Measurements from ENCODE around the gene PTPRU.

DNA sequence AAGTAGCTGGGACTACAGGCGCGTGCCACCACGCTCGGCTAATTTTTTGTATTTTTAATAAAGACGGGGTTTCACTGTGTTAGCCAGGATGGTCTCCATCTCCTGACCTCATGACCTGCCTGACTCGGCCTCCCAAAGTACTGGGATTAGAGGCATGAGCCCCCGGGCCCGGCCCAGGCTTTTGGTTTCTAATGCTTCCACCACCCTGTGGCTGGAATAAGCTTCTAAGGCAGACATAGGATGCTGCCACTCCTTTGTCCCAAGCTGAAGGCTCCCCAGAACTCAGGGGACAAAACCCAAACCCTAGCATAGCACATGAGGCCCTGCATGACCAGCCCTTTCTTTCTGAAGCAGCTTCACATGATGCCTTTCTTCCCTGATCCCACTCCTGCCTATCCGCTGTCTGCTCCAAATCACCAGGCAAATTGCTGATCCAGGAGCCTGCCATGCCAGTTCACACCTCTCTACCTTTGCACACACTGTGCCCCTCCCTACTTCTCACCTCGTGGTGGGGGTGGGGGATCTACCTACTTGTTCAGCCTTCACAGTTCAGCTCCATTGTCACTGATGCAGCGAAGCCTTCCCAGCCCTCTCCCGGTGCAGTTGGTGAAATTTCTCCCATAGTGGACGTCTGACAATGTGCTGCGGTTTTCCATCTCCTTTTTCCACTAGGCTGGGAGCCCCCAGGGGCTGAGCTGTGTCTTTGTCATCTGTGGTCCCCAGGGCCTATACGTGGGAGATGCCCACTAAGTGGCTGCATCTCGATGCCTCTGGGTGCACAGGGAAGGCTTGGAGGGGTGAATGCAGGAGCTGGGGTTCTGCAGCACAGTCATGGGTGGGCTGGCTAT is 6.9 kb downstream of the PTPRU start:
- TF ChIP-seq, protein P1, sequence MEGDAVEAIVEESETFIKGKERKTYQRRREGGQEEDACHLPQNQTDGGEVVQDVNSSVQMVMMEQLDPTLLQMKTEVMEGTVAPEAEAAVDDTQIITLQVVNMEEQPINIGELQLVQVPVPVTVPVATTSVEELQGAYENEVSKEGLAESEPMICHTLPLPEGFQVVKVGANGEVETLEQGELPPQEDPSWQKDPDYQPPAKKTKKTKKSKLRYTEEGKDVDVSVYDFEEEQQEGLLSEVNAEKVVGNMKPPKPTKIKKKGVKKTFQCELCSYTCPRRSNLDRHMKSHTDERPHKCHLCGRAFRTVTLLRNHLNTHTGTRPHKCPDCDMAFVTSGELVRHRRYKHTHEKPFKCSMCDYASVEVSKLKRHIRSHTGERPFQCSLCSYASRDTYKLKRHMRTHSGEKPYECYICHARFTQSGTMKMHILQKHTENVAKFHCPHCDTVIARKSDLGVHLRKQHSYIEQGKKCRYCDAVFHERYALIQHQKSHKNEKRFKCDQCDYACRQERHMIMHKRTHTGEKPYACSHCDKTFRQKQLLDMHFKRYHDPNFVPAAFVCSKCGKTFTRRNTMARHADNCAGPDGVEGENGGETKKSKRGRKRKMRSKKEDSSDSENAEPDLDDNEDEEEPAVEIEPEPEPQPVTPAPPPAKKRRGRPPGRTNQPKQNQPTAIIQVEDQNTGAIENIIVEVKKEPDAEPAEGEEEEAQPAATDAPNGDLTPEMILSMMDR (conservative IDR thresholded peaks at IDR 0.05; ENCODE audit: low read depth, low read length): no peak
- no peak for TF ChIP-seq EZH2 (IDR thresholded peaks at IDR 0.05; ENCODE audit: borderline replicate concordance, low read depth, low read length, poor library complexity, severe bottlenecking)

Measured in A673 (cell line).